GM12875 (cell line): Measurements from ENCODE around the gene SORCS2.

Experiments
- H3K4me3 ChIP-seq: one replicate; pipeline ENCODE4 v1.5.1; 2011; ENCODE audit warnings: low read depth, low read length, control low read depth
- TF ChIP-seq, protein P1 (sequence below): IDR thresholded peaks from 2 replicates; pipeline ENCODE4 v1.5.1; 2011; ENCODE audit warnings: low read depth, mild to moderate bottlenecking, control low read depth, inconsistent platforms, low read length, moderate library complexity, borderline replicate concordance; ENCODE audit not compliant: insufficient read depth

The SORCS2 gene

DNA sequence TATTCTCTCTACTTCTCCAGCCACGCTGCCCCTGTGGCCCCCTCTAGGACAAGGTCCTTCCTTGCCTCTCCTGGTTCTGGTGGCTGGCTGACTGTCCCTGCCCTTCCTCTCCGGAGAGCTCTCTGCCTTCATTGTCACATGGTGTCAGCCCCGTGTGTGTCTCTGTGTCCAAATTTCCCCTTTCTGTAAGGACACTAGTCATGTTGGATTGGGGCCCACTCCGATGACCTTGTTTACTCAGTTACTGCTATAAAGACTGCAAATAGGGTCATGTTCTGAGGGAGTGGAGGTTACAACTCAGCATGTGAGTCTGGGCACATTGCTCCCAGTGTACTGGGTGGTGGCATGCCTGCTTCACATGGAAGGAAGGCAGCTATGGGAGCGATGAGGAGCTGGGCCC lies 371.9 kb downstream of the SORCS2 start:
- TF ChIP-seq, protein P1, sequence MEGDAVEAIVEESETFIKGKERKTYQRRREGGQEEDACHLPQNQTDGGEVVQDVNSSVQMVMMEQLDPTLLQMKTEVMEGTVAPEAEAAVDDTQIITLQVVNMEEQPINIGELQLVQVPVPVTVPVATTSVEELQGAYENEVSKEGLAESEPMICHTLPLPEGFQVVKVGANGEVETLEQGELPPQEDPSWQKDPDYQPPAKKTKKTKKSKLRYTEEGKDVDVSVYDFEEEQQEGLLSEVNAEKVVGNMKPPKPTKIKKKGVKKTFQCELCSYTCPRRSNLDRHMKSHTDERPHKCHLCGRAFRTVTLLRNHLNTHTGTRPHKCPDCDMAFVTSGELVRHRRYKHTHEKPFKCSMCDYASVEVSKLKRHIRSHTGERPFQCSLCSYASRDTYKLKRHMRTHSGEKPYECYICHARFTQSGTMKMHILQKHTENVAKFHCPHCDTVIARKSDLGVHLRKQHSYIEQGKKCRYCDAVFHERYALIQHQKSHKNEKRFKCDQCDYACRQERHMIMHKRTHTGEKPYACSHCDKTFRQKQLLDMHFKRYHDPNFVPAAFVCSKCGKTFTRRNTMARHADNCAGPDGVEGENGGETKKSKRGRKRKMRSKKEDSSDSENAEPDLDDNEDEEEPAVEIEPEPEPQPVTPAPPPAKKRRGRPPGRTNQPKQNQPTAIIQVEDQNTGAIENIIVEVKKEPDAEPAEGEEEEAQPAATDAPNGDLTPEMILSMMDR = no peak
- no peak overlapping the region for H3K4me3 ChIP-seq

DNA sequence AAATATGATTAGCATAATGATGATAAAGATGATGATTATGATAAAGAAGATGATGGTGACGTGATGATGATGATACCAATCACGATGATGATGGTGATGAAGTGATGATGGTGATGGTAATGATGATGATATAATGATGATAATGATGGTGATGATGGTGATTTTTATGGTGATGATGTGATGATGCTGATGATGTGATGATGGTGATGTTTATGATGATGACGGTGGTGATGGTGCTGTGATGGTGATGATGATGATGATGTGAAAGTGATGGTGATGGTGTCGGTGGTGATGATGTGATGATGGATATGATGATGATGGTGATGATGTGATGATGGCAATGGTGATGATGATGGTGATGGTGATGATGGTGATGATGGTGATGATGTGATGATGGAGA lies 373.1 kb downstream of the SORCS2 start:
- TF ChIP-seq, protein P1 = no peak
- H3K4me3 ChIP-seq = no peak overlapping the region

DNA sequence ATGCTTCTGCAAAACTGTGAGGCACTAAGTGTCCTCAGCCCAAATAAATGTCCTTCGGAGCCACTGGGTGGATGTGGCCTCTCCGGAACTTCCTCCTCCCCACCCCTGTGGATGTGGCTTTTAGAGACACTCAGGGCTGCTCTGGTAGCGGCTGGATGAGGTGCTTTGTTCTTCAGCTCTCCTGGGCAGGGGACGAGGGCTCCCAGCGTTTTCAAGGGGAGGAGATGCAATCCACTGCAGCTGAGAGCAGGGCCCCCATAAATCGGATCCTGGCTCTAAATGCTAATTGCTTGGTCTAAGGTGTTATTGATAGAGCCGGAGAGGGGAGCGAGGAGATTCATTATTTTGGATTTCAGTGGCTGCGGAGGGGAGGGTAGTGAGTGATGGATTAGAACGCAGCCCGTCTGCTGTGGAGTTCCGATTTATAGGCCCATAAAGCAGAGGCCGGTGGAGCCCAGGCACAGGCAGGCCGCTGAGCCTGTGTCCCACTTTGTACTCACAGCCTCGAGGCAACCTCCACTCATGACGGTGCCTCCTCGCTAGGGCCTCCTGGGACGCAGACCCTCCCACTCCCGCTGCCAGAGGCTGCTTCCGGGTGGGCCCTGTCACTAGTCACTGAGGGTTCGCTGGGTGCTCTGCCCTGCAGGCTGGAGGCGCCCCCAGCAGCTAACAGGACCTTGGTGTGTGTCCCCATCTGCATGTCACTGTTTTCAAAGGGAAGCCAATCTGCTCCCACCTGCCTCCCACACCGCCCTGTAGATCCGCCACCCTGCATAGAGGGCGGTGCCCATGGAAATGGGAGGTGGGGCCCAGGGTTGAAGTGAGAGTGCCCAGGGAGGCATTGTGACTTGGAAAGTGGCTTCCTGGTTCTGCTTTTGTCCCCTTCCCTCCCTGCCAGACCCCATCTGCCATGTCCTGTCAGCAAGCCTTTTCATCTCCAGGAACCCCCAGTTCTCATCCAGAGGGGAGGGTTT lies 377.8 kb downstream of the SORCS2 start:
- TF ChIP-seq, protein P1 = no peak
- no peak overlapping the region for H3K4me3 ChIP-seq

DNA sequence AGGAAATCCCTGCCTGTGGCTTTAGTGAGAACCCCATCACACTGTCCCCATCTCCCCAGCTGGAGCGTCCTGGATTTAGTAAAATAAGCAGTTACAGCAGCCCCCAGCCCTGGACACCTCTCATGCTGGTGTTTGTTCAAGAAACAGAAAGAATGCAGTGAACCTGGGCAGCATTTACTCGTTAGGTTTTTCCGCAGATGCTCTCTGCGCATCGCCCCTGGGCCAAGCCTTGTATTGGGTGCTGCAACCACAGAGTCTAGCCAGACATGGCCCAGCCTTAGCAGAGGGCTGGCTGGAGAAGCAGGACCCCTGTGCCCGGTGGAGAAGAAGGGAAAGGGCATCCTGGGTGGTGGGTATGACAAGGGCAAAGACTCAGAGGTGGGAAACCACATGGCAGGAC lies 378.7 kb downstream of the SORCS2 start:
- H3K4me3 ChIP-seq = no peak overlapping the region

DNA sequence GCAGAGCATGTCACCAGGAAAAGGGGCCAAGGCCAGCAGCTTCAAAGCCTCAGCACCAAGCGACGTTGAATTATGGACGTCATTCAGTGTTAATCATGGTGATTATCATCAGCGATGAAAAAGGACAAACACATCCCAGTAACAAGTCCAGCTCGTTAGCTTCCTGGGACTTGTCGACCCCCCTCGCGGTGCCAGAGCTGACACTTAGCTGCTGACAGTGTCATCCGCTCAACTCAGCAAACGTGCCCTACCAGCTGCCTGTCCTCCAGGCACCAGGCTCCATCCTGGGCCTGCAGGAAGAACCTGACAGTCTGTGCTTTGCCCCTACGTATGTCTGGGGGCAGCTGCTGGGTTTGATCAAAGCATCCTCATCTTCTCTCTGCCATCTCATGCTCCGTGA lies 379.4 kb downstream of the SORCS2 start:
- H3K4me3 ChIP-seq = no peak overlapping the region
- TF ChIP-seq, protein P1 = no peak

More for the DNA sequence above, 378.7 kb downstream of the SORCS2 start:
- TF ChIP-seq, protein P1 = no peak

DNA sequence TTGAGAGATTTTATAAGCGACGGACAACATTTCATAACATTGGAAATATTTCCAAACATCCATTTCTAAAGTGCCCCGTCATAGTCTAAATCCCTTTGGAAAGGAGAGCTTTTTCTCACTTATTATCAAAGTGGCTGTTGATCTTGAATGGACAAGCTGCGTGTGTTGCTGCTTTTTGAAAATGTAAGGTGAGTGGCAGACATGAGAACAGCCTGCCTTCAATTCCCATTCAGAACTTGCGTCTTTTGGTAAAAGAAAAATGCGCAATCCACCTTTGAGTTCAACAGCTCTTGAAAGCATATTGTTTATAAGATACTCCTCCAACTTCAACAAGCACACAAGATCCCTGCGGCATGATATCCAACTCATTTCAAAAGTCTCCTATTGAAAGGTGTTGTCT lies 380.6 kb downstream of the SORCS2 start:
- TF ChIP-seq, protein P1 = no peak
- no peak overlapping the region for H3K4me3 ChIP-seq

DNA sequence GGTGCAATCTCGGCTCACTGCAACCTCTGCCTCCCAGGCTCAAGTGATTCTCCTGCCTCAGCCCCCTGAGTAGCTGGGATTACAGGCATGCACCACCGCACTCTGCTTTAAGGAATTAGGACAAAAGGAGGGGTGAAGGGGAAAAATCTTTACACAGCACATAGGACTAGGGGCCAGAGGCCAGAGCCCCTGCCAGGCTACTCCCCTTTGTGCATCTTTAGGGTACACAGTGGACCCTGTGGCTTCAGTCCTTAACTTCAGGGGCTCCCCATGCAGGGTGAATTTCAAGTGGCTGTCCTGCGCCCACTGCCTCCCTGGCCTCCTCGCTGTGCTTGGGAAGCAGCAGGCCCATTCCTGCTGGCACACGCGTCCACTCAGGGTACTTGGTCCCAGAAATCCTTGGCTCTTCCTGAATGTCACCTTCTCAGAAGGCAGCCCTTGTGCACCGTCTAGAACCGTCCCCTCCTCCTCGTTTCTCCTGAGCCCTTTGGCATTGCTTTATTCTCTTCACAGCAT lies 381.3 kb downstream of the SORCS2 start:
- TF ChIP-seq, protein P1 = no peak
- H3K4me3 ChIP-seq = no peak overlapping the region
